Middle frontal gyrus (tissue), 1 donor: ENCODE measurements around the gene SYNE1.

Experiments used
- DNase-seq: peaks from one replicate; pipeline ENCODE4 v3.0.0-alpha.2; 2015; ENCODE audit warnings: low spot score; ENCODE audit errors: extremely low spot score

The SYNE1 gene

DNA sequence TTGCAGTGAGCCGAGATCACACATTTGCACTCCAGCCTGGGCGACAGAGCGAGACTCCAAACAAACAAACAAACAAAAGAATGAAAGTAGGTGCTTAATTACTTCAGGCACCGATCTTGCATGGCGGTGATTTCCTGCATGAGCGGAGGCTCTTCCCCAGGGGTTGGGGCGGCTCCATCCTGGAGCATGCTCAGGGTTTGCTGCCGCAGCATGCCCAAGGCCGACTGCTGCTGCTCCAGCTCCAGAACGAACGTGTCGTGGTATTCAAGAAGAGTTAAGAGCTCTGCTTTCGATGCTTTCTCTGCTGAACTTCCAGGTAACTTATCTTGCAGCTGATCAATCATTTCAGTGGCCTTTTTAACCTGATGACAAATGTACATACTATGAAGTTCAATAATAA lies 313.8 kb downstream of the SYNE1 start:
- no peak for DNase-seq

DNA sequence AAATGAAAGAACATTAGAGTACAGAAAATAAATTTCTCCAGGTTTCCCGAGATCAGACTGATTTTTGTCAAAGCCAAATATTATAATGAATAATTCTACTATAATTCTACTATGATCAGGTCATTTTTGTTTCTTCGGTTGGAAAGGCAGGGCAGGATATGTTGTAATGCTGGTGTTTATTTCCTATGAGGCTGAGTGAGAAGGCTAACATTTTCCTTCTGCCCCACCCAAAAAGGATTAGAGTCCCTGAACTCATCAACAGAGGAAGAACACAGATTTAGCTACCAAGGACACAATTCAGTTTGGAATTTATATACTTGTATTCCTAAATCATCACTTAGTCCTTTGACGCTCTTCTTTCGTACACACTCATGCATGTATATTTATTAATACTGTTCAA lies 318.9 kb downstream of the SYNE1 start:
- DNase-seq = no peak

GRCh38 chr6:152316024-152316423 lies 321.1 kb downstream of the SYNE1 start:
- no peak for DNase-seq

DNA sequence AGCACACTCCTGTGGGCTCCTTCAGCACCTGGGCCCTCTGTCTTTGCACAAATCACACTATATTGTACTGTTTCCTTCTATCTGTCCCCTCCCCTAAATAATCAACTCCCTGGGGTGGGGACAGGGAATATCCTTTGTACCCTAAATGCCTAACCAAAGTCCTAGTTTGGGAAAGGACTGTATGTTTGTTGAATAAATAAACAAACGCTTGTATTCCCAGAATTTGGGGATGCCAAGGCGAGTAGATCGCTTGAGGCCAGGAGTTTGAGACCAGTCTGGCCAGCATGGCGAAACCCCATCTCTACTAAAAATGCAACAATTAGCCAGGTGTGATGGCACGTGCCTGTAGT lies 322.7 kb downstream of the SYNE1 start:
- no peak for DNase-seq

DNA sequence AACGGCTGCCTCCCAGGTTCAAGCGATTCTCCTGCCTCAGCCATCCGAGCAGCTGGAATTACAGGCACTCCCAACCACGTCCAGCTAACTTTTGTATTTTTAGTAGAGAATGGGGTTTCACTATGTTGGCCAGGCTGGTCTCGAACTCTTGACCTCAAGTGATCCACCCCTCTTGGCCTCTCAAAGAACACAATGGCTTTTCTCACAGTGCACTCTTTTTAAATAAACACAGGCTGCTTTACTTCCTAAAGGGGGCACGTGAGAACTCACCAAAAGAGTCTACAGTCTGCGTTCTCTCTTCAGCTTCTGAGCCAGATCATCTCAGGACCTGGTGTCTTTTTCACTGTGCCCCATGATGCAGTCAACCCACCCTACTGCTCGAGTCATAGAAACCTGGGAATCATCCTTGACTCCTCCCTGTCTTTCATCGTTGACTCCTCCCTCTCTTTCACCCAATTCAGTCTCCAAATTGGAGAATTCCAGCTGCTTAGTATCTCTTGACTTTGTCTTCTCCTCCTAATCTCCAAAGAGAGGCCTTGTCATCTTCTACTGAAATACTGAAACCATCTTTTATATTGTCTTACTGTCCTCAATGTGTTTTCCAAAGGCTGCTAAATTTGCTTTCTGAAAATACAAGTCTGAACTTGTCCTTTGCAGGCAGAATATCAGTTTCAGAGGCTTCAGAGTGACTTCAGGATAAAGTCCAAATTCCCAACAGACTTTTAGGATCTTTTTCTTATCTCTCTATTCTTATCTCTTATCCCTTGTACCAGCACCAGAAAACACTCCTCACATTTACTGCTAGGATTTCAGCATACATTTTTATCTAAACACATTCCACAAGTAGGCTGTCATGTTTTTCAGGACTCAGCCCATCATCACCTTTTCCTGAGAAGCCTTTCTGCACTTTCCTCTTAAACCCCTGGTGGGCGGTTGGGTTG lies 323.4 kb downstream of the SYNE1 start:
- DNase-seq = no peak

DNA sequence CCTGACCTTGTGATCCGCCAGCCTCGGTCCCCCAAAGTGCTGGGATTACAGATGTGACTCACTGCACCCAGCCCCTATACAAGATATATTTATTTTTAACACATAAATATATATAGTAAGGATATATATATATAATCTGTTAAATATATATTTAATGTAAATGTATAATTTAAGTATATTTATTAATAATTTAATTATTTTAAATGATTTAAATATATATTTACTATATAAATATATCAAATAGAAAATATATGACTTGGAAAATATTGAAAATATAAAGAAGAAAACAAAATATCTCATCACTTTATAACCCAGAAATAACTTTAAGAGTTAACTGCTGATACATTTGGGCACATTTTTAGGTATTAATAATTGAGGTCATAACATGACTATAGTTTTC lies 324.7 kb downstream of the SYNE1 start:
- no peak for DNase-seq

GRCh38 chr6:152310371-152310954 lies 326.7 kb downstream of the SYNE1 start:
- DNase-seq = no peak

- DNase-seq = no peak
Observed at GRCh38 chr6:152309648-152310047, 327.5 kb downstream of the SYNE1 start.

DNA sequence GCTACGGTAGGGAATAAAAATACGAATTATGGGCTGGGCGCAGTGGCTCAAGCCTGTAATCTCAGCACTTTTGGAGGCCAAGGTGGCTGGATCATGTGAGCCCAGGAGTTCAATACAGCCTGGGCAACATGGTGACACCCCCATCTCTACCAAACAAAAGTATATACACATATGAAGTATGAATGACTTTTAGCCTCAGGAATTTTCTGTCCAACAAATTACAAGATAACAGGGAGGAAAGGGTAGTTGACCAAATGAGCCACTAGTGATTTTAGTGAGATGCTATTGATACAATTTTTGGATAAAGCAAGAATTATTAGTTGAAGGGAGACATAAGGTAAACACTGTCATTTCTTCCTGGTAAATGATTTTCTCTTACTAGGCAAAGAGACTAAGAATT lies 328.2 kb downstream of the SYNE1 start:
- DNase-seq = no peak

DNA sequence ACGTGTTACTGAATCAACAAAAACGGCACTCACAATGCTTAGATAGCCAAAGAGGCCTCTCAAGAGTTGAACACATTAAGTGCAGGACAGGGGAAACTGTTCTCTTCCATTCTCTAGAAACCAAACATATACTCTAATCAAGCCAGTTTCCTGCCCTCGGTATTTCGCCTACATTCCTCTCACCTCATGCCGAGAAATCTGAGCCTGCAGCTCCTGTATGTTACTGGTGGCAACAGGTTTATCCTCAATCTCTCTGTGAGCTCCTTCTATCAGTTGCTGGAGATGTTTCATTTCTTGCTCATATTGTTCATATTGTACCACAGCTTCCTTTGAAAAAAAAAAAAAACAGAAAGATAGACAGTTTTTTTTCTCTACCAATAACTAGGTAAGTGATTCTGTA lies 328.9 kb downstream of the SYNE1 start:
- no peak for DNase-seq

GRCh38 chr6:152305672-152306071 lies 331.5 kb downstream of the SYNE1 start:
- no peak for DNase-seq

GRCh38 chr6:152301765-152302568 lies 335.2 kb downstream of the SYNE1 start:
- peak; percentile 87 for DNase-seq

DNA sequence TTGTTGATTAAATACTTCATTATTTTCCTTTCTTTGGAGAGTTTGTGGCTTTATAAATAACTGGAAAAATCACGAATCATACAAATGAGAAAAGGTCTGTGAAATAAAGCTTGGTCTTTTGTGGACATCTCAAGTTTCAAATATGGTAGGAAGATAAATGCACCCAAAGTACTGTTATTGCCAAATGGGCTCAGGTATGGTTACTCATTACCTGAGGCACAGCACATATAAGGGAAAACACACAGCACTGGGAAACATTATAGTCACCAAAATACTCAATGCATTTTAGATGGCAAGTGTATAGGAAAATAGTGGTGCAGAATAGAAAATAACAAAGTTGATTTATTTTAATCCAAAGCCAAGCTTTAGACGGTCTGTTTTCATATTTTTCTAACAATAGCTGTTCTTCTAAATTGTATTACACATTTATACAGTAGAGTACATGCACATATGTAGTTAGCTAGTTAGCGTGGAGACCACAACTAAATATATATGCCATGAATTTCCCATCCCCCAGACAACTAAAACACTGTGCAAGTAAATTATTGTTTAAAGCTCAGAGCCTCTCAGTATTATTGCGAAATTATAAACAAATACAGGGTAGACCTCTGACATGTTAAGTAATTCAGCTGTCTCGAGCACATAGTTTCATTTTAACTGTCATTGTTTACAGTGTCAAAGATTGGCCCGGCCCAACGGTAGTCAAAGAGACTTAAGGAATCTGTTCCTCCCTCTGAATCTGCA lies 336.0 kb downstream of the SYNE1 start:
- DNase-seq = no peak

DNA sequence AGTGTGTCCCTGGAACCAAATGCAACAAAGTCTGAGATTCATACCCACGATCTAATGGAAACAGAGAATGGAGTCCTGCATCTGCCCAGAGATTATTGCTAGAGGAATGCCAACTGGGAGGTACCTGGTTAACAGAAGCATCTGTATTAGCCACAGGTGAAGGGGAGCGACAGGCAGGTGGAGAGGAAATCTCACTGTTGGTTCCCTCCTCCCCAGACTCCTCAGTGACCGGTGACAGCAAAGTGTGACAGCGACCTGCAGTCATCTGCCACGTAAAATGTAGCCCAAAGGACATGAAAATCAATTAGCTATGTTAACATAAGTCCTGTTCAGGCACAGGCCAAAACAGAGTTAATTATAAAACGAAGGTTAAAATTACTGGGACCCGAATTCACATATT lies 336.6 kb downstream of the SYNE1 start:
- no peak for DNase-seq

DNA sequence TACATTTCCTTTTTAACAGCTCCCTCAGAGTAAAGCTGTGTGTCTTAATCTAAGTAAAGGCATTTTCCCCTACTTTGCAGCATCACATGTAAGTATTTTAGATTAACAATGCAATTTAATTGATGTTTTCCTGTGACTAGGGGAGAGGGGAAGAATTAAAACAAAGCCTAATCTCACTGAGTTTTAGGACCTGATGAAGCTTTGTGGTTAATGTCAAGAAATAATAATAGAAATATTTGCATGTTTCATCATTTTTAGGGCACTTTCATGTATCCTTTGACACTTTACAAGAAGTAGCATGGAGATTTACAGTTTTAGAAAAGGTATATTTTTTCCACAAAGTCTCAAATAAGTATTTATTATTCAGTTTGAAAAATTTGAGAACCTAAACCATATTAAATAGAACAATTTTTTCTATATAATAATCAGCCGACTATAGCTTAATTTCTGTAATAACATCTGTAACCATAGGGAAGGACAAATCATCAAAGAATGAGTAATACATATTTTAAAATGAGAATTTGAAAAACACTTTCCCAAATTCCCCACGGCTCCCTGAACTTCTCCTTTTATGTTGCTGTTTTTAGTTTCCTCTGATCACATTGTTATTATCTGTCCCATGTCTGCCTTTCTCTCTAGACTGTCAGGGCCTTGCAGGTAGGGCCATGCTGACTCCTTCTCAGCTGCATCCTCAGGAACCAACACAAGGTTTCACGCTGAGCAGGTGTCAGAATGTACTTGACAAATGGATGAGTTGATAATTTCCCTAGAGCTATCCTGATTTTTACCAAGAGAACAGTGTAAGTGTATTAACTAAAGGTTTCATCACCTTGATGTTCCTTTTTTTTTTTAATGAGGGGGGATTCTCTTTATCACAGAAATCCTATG lies 338.1 kb downstream of the SYNE1 start:
- no peak for DNase-seq

- DNase-seq = no peak
Observed at GRCh38 chr6:152298055-152298647, 339.0 kb downstream of the SYNE1 start.

GRCh38 chr6:152296648-152297376 lies 340.4 kb downstream of the SYNE1 start:
- DNase-seq = no peak

DNA sequence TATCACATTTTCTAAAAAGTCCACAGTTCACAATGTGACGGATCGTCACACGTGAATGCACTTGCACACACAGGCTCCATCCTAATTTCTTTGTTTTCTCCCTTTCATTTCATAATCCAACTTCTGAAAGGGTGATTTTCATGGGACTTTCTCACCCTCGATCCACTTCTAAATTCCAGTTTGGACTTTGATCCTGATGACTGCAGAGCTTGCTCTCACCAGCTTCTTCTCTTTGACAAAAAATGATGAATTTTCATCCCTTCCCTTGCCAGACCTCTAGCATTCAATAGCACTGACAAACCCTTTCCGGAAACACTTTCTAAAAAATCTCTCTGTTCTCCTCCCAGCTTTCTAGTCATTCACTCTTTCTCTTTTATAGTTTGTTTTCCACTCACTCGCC lies 341.2 kb downstream of the SYNE1 start:
- no peak for DNase-seq

DNA sequence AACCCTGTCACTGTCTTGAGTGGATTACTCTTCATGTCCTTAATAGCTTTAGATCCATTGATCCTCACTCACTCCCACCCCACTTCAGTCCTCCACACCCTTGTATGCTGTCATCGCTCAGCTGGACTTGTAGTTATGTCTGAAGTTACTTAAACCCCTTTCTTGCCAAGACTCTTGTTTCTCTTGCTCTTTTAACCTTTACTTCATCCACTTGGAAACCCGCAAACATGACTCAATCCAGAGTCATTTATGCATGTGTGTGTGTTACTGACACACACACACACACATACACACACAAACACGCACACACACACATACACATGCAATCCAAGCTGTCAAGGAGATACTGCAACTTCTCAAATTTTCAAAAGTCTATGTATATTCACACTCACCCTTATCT lies 341.8 kb downstream of the SYNE1 start:
- DNase-seq = no peak
